ENCODE data around the gene INPP5A.
A peak's percentile ranks its signal among the peaks of the same experiment; 100 is the strongest.

The INPP5A gene

GRCh38 chr10:132732518-132732917 is 194.9 kb downstream of the INPP5A start:
- no peak for FAIRE-seq
- TF ChIP-seq POLR2A (IDR thresholded peaks at IDR 0.05; ENCODE audit: low read depth, low read length) = no peak
- DNase-seq (ENCODE audit: insufficient read length, low spot score) = no peak

GRCh38 chr10:132733926-132734325 is 196.3 kb downstream of the INPP5A start:
- DNase-seq (ENCODE audit: insufficient read length, low spot score) = no peak
- FAIRE-seq = no peak

GRCh38 chr10:132735341-132735775 is 197.8 kb downstream of the INPP5A start:
- no peak for DNase-seq (ENCODE audit: insufficient read length, low spot score)
- no peak for TF ChIP-seq POLR2A (IDR thresholded peaks at IDR 0.05; ENCODE audit: low read depth, low read length)
- FAIRE-seq = no peak

More at GRCh38 chr10:132733926-132734325, 196.3 kb downstream of the INPP5A start:
- no peak for TF ChIP-seq POLR2A (IDR thresholded peaks at IDR 0.05; ENCODE audit: low read depth, low read length)

GRCh38 chr10:132735923-132736391 is 198.4 kb downstream of the INPP5A start:
- FAIRE-seq = no peak
- no peak for TF ChIP-seq POLR2A (IDR thresholded peaks at IDR 0.05; ENCODE audit: low read depth, low read length)
- no peak for DNase-seq (ENCODE audit: insufficient read length, low spot score)

GRCh38 chr10:132737390-132738048 is 199.9 kb downstream of the INPP5A start:
- no peak for TF ChIP-seq POLR2A (IDR thresholded peaks at IDR 0.05; ENCODE audit: low read depth, low read length)
- FAIRE-seq (no peak), DNase-seq (ENCODE audit: insufficient read length, low spot score) (no peak)

GRCh38 chr10:132738454-132739224 is 201.1 kb downstream of the INPP5A start:
- no peak for TF ChIP-seq POLR2A (IDR thresholded peaks at IDR 0.05; ENCODE audit: low read depth, low read length)
- DNase-seq (ENCODE audit: insufficient read length, low spot score) (no peak), FAIRE-seq (no peak)

- no peak for TF ChIP-seq POLR2A (IDR thresholded peaks at IDR 0.05; ENCODE audit: low read depth, low read length)
- FAIRE-seq (no peak), DNase-seq (ENCODE audit: insufficient read length, low spot score) (no peak)
Observed at GRCh38 chr10:132739225-132739613, 201.6 kb downstream of the INPP5A start.

GRCh38 chr10:132740588-132740987 is 203.0 kb downstream of the INPP5A start:
- no peak for FAIRE-seq

GRCh38 chr10:132742167-132742836 is 204.7 kb downstream of the INPP5A start:
- TF ChIP-seq POLR2A (IDR thresholded peaks at IDR 0.05; ENCODE audit: low read depth, low read length) = no peak
- DNase-seq (ENCODE audit: insufficient read length, low spot score) = no peak
- no peak for FAIRE-seq

More at GRCh38 chr10:132740588-132740987, 203.0 kb downstream of the INPP5A start:
- no peak for DNase-seq (ENCODE audit: insufficient read length, low spot score)
- TF ChIP-seq POLR2A (IDR thresholded peaks at IDR 0.05; ENCODE audit: low read depth, low read length) = no peak

GRCh38 chr10:132742837-132743194 is 205.2 kb downstream of the INPP5A start:
- DNase-seq (ENCODE audit: insufficient read length, low spot score) (no peak), FAIRE-seq (no peak)
- TF ChIP-seq POLR2A (IDR thresholded peaks at IDR 0.05; ENCODE audit: low read depth, low read length) = no peak

- FAIRE-seq (peak; percentile 85), DNase-seq (ENCODE audit: insufficient read length, low spot score) (peak; percentile 74)
Observed at GRCh38 chr10:132743196-132743924, 205.8 kb downstream of the INPP5A start.

GRCh38 chr10:132743925-132744490 is 206.4 kb downstream of the INPP5A start:
- TF ChIP-seq POLR2A (IDR thresholded peaks at IDR 0.05; ENCODE audit: low read depth, low read length) = no peak
- DNase-seq (ENCODE audit: insufficient read length, low spot score) = no peak
- no peak for FAIRE-seq

- DNase-seq (ENCODE audit: insufficient read length, low spot score) (no peak), FAIRE-seq (no peak)
- no peak for TF ChIP-seq POLR2A (IDR thresholded peaks at IDR 0.05; ENCODE audit: low read depth, low read length)
Observed at GRCh38 chr10:132744839-132745238, 207.3 kb downstream of the INPP5A start.

Measured in H54 (cell line).